ENCODE measurements around the gene PDGFA. TPM values are rescaled to one million over a fixed set of nuclear protein-coding genes. Genes with fewer than 3 reads are reported as not detected.

PDGFA gene
- total RNA-seq, 2 experiments from 2014 or later: not detected

- Histone ChIP-seq H3K27ac (ENCODE audit: low read depth, low read length, poor library complexity, severe bottlenecking) (no peak overlapping the region), H3K4me2 (ENCODE audit: low read length) (no peak overlapping the region), H3K9me2 (ENCODE audit: insufficient read depth, low read length) (no peaks in the 10 kb centered on the region), H4K20me1 (ENCODE audit: insufficient read depth, low read length) (no peaks in the 10 kb centered on the region), H3K9me3 (ENCODE audit: low read length) (no peaks in the 10 kb centered on the region), H3K4me1 (ENCODE audit: insufficient read depth, low read length, poor library complexity, severe bottlenecking) (no peaks in the 10 kb centered on the region), H3K4me3 (ENCODE audit: low read depth, low read length, poor library complexity, severe bottlenecking) (no peak overlapping the region), H2AFZ (ENCODE audit: low read length) (no peak overlapping the region), H3K36me3 (ENCODE audit: insufficient read depth, low read length) (no peaks in the 10 kb centered on the region), H3K79me2 (ENCODE audit: insufficient read depth, low read depth, low read length) (no peaks in the 10 kb centered on the region)
- no peak for DNase-seq (ENCODE audit: low spot score)
- POLR2A ChIA-PET: no interaction called here
- CTCF ChIA-PET (ENCODE audit: unreplicated experiment): interaction anchor here (0.5 kb wide), 1 partner anchor 48 kb away, joined by 6 read pairs; no protein-coding TSS in a partner anchor
- intact Hi-C loops (cut with micrococcal nuclease; ENCODE audit: unreplicated experiment): no loop called here
- no TSS peak for BruUV-seq (replicated peaks)
- TF ChIP-seq EZH2phosphoT487 (IDR thresholded peaks at IDR 0.05; ENCODE audit: borderline replicate concordance, low read depth, low read length) (no peak), CTCF (conservative IDR thresholded peaks at IDR 0.05; ENCODE audit: low read length) (no peak)
These were observed 13.6 kb upstream of the PDGFA start for GRCh38 chr7:533266-533665.

GRCh38 chr7:532379-533143 lies 12.9 kb upstream of the PDGFA start:
- CTCF ChIA-PET (ENCODE audit: unreplicated experiment): interaction anchor here (0.5 kb wide), 1 partner anchor 48 kb away, joined by 6 read pairs; no protein-coding TSS in a partner anchor
- Histone ChIP-seq H4K20me1 (ENCODE audit: insufficient read depth, low read length) (no peaks in the 10 kb centered on the region), H2AFZ (ENCODE audit: low read length) (no peak overlapping the region), H3K9me2 (ENCODE audit: insufficient read depth, low read length) (no peaks in the 10 kb centered on the region), H3K36me3 (ENCODE audit: insufficient read depth, low read length) (no peaks in the 10 kb centered on the region), H3K4me1 (ENCODE audit: insufficient read depth, low read length, poor library complexity, severe bottlenecking) (no peaks in the 10 kb centered on the region), H3K9me3 (ENCODE audit: low read length) (no peaks in the 10 kb centered on the region), H3K4me2 (ENCODE audit: low read length) (no peak overlapping the region), H3K4me3 (ENCODE audit: low read depth, low read length, poor library complexity, severe bottlenecking) (no peak overlapping the region), H3K79me2 (ENCODE audit: insufficient read depth, low read depth, low read length) (no peaks in the 10 kb centered on the region), H3K27ac (ENCODE audit: low read depth, low read length, poor library complexity, severe bottlenecking) (no peak overlapping the region)
- intact Hi-C loops (cut with micrococcal nuclease; ENCODE audit: unreplicated experiment): no loop called here
- POLR2A ChIA-PET: no interaction called here
- TF ChIP-seq CTCF (conservative IDR thresholded peaks at IDR 0.05; ENCODE audit: low read length): no peak
- TF ChIP-seq EZH2phosphoT487 (IDR thresholded peaks at IDR 0.05; ENCODE audit: borderline replicate concordance, low read depth, low read length): no peak
- BruUV-seq (replicated peaks): no TSS peak
- DNase-seq (ENCODE audit: low spot score): no peak

- H4K20me1 ChIP-seq (ENCODE audit: insufficient read depth, low read length): no peaks in the 10 kb centered on the region
- H3K9me3 ChIP-seq (ENCODE audit: low read length): no peaks in the 10 kb centered on the region
- ChIA-PET CTCF (ENCODE audit: unreplicated experiment) (no interaction called here), POLR2A (no interaction called here)
- H3K36me3 ChIP-seq (ENCODE audit: insufficient read depth, low read length): no peaks in the 10 kb centered on the region
- H3K79me2 ChIP-seq (ENCODE audit: insufficient read depth, low read depth, low read length): no peaks in the 10 kb centered on the region
- no peaks in the 10 kb centered on the region for H3K4me1 ChIP-seq (ENCODE audit: insufficient read depth, low read length, poor library complexity, severe bottlenecking)
- no peak overlapping the region for H3K4me2 ChIP-seq (ENCODE audit: low read length)
- BruUV-seq (replicated peaks): no TSS peak
- TF ChIP-seq EZH2phosphoT487 (IDR thresholded peaks at IDR 0.05; ENCODE audit: borderline replicate concordance, low read depth, low read length): no peak
- no peak for TF ChIP-seq CTCF (conservative IDR thresholded peaks at IDR 0.05; ENCODE audit: low read length)
- H2AFZ ChIP-seq (ENCODE audit: low read length): no peak overlapping the region
- no peak overlapping the region for H3K4me3 ChIP-seq (ENCODE audit: low read depth, low read length, poor library complexity, severe bottlenecking)
- no peak for DNase-seq (ENCODE audit: low spot score)
- intact Hi-C loops (cut with micrococcal nuclease; ENCODE audit: unreplicated experiment): no loop called here
- H3K27ac ChIP-seq (ENCODE audit: low read depth, low read length, poor library complexity, severe bottlenecking): no peak overlapping the region
- no peaks in the 10 kb centered on the region for H3K9me2 ChIP-seq (ENCODE audit: insufficient read depth, low read length)
These were observed 12.1 kb upstream of the PDGFA start for GRCh38 chr7:531777-532176.
